Lung (tissue), 12 donors: Measurements from ENCODE around the gene KLHDC9. TPM values are rescaled to one million over a fixed set of nuclear protein-coding genes. Genes with fewer than 3 reads are reported as not detected.

Experiments
- ATAC-seq: fragments of 200-7000 bp; cut with Tn5 transposase; one replicate; pipeline ENCODE4 v1.9.1; 2020; ENCODE audit warnings: moderate number of reproducible peaks; ENCODE audit not compliant: insufficient read depth, low FRiP score
- DNase-seq, 3 donors: peaks; one replicate each; pipeline ENCODE4 v3.0.0-alpha.2; 2013 to 2017
- H3K27ac ChIP-seq, 2 donors: one replicate each; pipeline ENCODE4 v1.5.1; 2013; ENCODE audit warnings: mild to moderate bottlenecking in 2 of 2, moderate library complexity in 2 of 2, control low read depth in 1 of 2, inconsistent platforms in 1 of 2, low read depth in 1 of 2, low read length in 1 of 2
- H3K27me3 ChIP-seq, 3 donors: one replicate each; pipeline ENCODE4 v1.5.1; 2013; ENCODE audit warnings: low read length in 2 of 3; ENCODE audit not compliant: control insufficient read depth in 3 of 3, insufficient read depth in 3 of 3
- H3K36me3 ChIP-seq, 4 donors: one replicate each; pipeline ENCODE4 v1.5.1; 2013; ENCODE audit warnings: low read length in 4 of 4, mild to moderate bottlenecking in 1 of 4, moderate library complexity in 1 of 4; ENCODE audit not compliant: control insufficient read depth in 4 of 4, insufficient read depth in 4 of 4
- H3K4me1 ChIP-seq, 5 donors: one replicate each; pipeline ENCODE4 v1.5.1; 2013; ENCODE audit warnings: low read length in 5 of 5, mild to moderate bottlenecking in 2 of 5, moderate library complexity in 1 of 5; ENCODE audit not compliant: control insufficient read depth in 5 of 5, insufficient read depth in 5 of 5
- H3K4me3 ChIP-seq: one replicate; pipeline ENCODE4 v1.5.1; 2013; ENCODE audit warnings: mild to moderate bottlenecking, control low read depth, moderate library complexity
- H3K9ac ChIP-seq, 2 donors: one replicate each; pipeline ENCODE4 v1.5.1; 2013; ENCODE audit warnings: low read length in 2 of 2, control low read depth in 1 of 2; ENCODE audit not compliant: insufficient read depth in 1 of 2
- H3K9me3 ChIP-seq, 4 donors: one replicate each; pipeline ENCODE4 v1.5.1; 2013; ENCODE audit warnings: low read length in 3 of 4, mild to moderate bottlenecking in 1 of 4, moderate library complexity in 1 of 4; ENCODE audit not compliant: control insufficient read depth in 4 of 4, insufficient read depth in 3 of 4
- WGBS, 2 donors: extraction: QIAGEN DNeasy Blood & Tissue Kit; methylation state at CpG; one replicate each; pipeline ENCODE4 v1.1.7; 2013; 5-methylcytosine and 5-hydroxymethylcytosine counted together
- polyA plus RNA-seq, 2 donors: library from polyadenylated mRNA; stranded (reverse); fragments of 200-250 nt; gene quantifications; one replicate each; pipeline ENCODE4 v1.2.1, GENCODE V29; 2013
- total RNA-seq, 2 donors: library from RNA; depleted of rRNA in 1 of 2; stranded (reverse); fragments of >200 nt in 1 of 2; gene quantifications; one replicate each; pipeline ENCODE4 v1.2.1, GENCODE V29; 2014 to 2021
- TF ChIP-seq, protein P1 (sequence below): IDR thresholded peaks from 2 replicates; pipeline ENCODE4 v1.5.1; 2012; ENCODE audit warnings: mild to moderate bottlenecking; ENCODE audit errors: control extremely low read depth, extremely low read depth
- donor health status: control.
- donor health status: control.
- donor health status: Bipolar disorder and iron deficiency.
- donor health status: healthy.
- donor health status: DM: yes; HTN: yes; CAD: no.

Gene KLHDC9
- total and polyA plus RNA-seq, 4 donors = 5.8 to 13.0 (median 7.8) TPM

DNA sequence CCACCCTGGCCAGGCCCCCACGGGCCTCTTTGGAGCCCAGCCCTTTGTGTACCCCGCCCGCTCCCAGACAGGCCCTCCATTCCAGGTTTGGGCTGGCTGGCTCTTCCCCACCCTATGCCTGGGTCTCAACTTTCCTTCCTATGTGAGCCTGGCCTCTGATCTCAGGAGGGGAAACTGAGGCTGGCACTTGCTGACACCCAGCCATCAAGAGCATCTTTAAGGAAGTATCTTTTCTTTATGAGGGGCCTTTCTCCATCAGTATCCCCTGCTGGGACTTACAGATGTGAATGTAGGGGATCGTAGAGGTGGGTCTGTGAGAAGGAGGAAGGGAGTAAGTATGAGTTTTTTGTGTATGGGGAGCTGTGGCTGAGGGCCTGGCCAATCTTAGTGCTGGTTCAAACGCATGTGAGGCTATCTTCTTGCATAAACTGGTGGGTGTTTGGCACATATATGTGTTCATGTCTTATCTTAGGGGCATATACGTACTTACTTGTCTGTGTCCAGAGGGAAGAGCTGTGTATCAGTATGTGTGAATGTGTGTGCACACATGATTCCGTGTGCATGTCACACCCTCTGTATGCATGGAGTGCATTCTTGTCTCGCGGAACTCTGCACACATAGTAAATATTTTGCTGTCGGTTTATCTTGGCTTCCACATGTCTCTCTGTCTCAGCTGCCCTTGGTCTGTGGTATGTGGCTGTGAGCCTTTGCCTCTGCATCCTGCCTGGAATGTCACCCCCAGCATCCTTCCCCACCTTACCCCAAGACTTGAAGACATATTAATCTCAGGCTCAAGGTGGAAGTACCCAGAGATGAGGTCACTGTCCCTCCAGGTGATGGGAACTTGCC lies 14.2 kb upstream of the KLHDC9 start:
- no peak overlapping the region for H3K9ac ChIP-seq
- 55 to 82% methylated on average over 10 of the region's 10 CpGs for WGBS, 2 donors

DNA sequence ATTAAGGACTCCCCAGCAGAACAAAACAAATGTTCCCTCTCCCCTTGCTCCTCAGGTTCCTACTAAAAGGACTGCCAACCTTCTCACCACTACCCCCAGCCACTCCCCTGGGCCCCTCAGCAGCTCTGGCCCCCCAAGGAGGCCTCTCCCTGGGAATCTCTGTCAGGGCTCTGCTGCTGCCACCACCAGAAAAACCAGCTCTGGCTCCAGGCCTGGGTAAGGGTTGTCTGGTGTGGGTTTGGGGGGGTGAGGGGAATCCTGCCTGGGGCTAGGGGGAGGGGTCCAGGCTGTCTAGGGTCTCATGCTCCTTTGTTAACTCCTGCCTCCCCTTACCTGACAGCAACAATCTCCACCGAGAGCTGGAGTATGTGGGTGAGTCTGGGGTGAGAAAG lies 13.6 kb upstream of the KLHDC9 start:
- ATAC-seq (no peak), DNase-seq (peak in 2 of 3 donors; percentile 39 to 44)
- Histone ChIP-seq H3K36me3 (no peaks in the 10 kb centered on the region), H3K9me3 (peaks cover 0 to 1% (median 0%) of the 10 kb centered on the region in 4 donors), H3K4me3 (no peak overlapping the region), H3K27ac (peak overlapping the region in 1 of 2 donors; percentile 90), H3K4me1 (peaks cover 0 to 9% (median 3%) of the 10 kb centered on the region in 5 donors), H3K27me3 (no peaks in the 10 kb centered on the region), H3K9ac (no peak overlapping the region)
- TF ChIP-seq, protein P1, sequence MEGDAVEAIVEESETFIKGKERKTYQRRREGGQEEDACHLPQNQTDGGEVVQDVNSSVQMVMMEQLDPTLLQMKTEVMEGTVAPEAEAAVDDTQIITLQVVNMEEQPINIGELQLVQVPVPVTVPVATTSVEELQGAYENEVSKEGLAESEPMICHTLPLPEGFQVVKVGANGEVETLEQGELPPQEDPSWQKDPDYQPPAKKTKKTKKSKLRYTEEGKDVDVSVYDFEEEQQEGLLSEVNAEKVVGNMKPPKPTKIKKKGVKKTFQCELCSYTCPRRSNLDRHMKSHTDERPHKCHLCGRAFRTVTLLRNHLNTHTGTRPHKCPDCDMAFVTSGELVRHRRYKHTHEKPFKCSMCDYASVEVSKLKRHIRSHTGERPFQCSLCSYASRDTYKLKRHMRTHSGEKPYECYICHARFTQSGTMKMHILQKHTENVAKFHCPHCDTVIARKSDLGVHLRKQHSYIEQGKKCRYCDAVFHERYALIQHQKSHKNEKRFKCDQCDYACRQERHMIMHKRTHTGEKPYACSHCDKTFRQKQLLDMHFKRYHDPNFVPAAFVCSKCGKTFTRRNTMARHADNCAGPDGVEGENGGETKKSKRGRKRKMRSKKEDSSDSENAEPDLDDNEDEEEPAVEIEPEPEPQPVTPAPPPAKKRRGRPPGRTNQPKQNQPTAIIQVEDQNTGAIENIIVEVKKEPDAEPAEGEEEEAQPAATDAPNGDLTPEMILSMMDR = no peak
- 90 to 100% methylated on average over 1 of the region's 1 CpG for WGBS, 2 donors

More for the DNA sequence above, 14.2 kb upstream of the KLHDC9 start:
- TF ChIP-seq, protein P1 = no peak
- Histone ChIP-seq H3K9me3 (peaks cover 0 to 4% (median 0%) of the 10 kb centered on the region in 4 donors), H3K36me3 (no peaks in the 10 kb centered on the region), H3K4me3 (no peak overlapping the region), H3K4me1 (peaks cover 0 to 8% (median 3%) of the 10 kb centered on the region in 5 donors), H3K27me3 (peaks cover 0 to 4% (median 0%) of the 10 kb centered on the region in 3 donors), H3K27ac (peak overlapping the region in 1 of 2 donors; percentile 90)
- no peak for DNase-seq
- ATAC-seq = no peak

DNA sequence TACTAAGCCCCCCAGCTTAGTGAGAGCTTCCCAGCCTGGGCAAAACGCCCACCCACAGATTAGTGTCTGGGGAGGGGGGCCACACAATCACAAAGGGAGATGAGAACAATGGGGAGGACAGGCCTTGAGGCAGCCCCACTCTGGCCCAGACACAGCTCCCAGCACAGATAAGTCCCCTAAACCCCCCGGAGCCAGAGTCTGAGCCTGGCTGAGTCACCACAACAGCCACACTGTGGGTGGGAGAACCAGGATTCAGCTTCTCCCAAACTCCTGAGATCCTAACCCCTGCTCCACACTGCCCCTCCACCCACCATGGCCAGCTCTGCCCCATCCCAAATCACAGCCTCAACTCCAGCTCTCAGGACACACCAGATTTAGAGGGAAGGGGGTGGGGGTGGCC lies 13.0 kb upstream of the KLHDC9 start:
- H3K36me3 ChIP-seq = no peaks in the 10 kb centered on the region
- peak overlapping the region in 1 of 2 donors; percentile 50 for H3K27ac ChIP-seq
- no peak overlapping the region for H3K4me3 ChIP-seq
- ATAC-seq = no peak
- H3K9me3 ChIP-seq = no peaks in the 10 kb centered on the region
- WGBS, 2 donors = 70 to 84% methylated on average over 2 of the region's 2 CpGs
- peaks cover 0 to 15% (median 3%) of the 10 kb centered on the region in 5 donors for H3K4me1 ChIP-seq
- TF ChIP-seq, protein P1 = no peak
- H3K9ac ChIP-seq = no peak overlapping the region
- H3K27me3 ChIP-seq = no peaks in the 10 kb centered on the region
- DNase-seq = no peak
